Measurements from ENCODE around the gene POLD4. TPM values are rescaled to one million over a fixed set of nuclear protein-coding genes. Genes with fewer than 3 reads are reported as not detected.

Gene POLD4
- total RNA-seq, 2 experiments from 2014 or later: 153 to 171 TPM

DNA sequence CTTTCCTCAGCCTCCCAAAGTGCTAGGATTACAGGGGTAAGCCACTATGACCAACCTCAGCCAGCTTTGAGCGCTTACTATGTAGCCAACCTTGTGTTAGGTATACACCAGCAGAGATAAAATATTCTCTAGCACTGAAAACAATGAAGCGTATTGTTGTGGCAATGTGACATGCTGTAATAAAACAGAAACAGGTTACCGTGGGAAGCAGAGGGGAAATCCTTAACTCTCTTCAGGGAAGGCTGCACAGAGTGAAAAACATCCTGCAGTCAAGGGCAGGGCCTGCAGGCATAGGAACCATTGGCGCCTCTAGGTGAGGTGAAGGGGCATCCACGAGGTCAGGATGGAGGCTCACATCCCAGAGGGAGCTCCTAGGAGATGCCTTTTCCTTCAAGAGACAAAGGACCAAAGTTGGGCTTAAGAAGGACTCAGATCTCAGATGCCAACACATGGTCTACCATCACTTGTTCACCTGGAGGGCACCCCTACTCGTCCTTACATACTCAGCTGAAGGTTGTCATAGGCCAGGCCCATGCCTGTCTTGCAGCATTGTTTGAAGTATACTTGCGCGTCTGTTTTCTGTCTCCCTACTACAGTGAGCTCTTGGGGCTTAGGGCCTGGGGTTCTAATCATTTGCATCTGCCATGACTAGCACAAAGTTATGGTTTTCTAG is 8.0 kb downstream of the POLD4 start:
- Histone ChIP-seq H3K4me2 (ENCODE audit: low read length) (no peak overlapping the region), H3K27ac (ENCODE audit: low read depth, low read length, poor library complexity, severe bottlenecking) (no peak overlapping the region), H2AFZ (ENCODE audit: low read length) (peak overlapping the region; percentile 1; the same call in 1 of the 2 replicates), H3K4me1 (ENCODE audit: insufficient read depth, low read length, poor library complexity, severe bottlenecking) (peaks cover 47% of the 10 kb centered on the region), H3K4me3 (ENCODE audit: low read depth, low read length, poor library complexity, severe bottlenecking) (no peak overlapping the region), H4K20me1 (ENCODE audit: insufficient read depth, low read length) (no peaks in the 10 kb centered on the region), H3K79me2 (ENCODE audit: insufficient read depth, low read depth, low read length) (no peaks in the 10 kb centered on the region), H3K9me3 (ENCODE audit: low read length) (no peaks in the 10 kb centered on the region), H3K36me3 (ENCODE audit: insufficient read depth, low read length) (no peaks in the 10 kb centered on the region), H3K9me2 (ENCODE audit: insufficient read depth, low read length) (no peaks in the 10 kb centered on the region)
- DNase-seq (ENCODE audit: low spot score): no peak
- CTCF ChIA-PET (ENCODE audit: unreplicated experiment): interaction anchor here (1.1 to 2.0 kb wide), 7 partner anchors 9 to 36 kb away, joined by 3 to 11 read pairs (median 4); no protein-coding TSS in a partner anchor
- intact Hi-C loops (cut with micrococcal nuclease; ENCODE audit: unreplicated experiment): no loop called here
- no peak for TF ChIP-seq EZH2phosphoT487 (IDR thresholded peaks at IDR 0.05; ENCODE audit: borderline replicate concordance, low read depth, low read length)
- TF ChIP-seq, protein P1, sequence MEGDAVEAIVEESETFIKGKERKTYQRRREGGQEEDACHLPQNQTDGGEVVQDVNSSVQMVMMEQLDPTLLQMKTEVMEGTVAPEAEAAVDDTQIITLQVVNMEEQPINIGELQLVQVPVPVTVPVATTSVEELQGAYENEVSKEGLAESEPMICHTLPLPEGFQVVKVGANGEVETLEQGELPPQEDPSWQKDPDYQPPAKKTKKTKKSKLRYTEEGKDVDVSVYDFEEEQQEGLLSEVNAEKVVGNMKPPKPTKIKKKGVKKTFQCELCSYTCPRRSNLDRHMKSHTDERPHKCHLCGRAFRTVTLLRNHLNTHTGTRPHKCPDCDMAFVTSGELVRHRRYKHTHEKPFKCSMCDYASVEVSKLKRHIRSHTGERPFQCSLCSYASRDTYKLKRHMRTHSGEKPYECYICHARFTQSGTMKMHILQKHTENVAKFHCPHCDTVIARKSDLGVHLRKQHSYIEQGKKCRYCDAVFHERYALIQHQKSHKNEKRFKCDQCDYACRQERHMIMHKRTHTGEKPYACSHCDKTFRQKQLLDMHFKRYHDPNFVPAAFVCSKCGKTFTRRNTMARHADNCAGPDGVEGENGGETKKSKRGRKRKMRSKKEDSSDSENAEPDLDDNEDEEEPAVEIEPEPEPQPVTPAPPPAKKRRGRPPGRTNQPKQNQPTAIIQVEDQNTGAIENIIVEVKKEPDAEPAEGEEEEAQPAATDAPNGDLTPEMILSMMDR (conservative IDR thresholded peaks at IDR 0.05; ENCODE audit: low read length): no peak
- no TSS peak for BruUV-seq (replicated peaks)
- POLR2A ChIA-PET: interaction anchor here (0.5 to 3.0 kb wide), 4 partner anchors 12 to 329 kb away, joined by 3 to 21 read pairs (median 4); no protein-coding TSS in a partner anchor

DNA sequence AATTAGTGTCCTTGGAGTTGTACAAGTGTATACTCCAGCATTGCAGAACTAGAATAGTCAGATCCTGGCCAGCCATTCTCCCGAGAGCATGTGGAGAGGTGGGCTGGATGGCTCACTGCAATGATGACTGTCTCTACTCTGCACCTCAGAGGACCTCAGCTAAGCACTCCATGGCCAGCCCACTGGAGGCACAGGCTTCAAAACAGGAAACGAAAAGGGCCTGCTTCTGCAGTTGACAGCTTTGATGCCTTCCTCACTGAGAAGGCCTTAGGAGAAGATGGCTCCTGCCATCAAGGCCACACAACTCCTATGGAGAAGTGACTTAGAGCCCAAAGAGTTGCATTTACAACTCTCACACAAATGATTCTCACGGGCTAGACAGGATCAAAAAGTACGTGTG is 9.1 kb downstream of the POLD4 start:
- CTCF ChIA-PET (ENCODE audit: unreplicated experiment): interaction anchor here (2.0 kb wide), 1 partner anchor 11 kb away, joined by 11 read pairs; no protein-coding TSS in a partner anchor
- no peak overlapping the region for H3K4me3 ChIP-seq (ENCODE audit: low read depth, low read length, poor library complexity, severe bottlenecking)
- H3K4me1 ChIP-seq (ENCODE audit: insufficient read depth, low read length, poor library complexity, severe bottlenecking): peaks cover 36% of the 10 kb centered on the region
- TF ChIP-seq EZH2phosphoT487 (IDR thresholded peaks at IDR 0.05; ENCODE audit: borderline replicate concordance, low read depth, low read length): no peak
- TF ChIP-seq, protein P1 (conservative IDR thresholded peaks at IDR 0.05; ENCODE audit: low read length): no peak
- H2AFZ ChIP-seq (ENCODE audit: low read length): no peak overlapping the region
- no peak overlapping the region for H3K27ac ChIP-seq (ENCODE audit: low read depth, low read length, poor library complexity, severe bottlenecking)
- no peaks in the 10 kb centered on the region for H3K36me3 ChIP-seq (ENCODE audit: insufficient read depth, low read length)
- H3K4me2 ChIP-seq (ENCODE audit: low read length): no peak overlapping the region
- POLR2A ChIA-PET: interaction anchor here (0.7 to 3.0 kb wide), 3 partner anchors 9 to 37 kb away, joined by 3 to 21 read pairs (median 14); partner anchors contain the start of gene POLD4
- DNase-seq (ENCODE audit: low spot score): peak; percentile 48
- no peaks in the 10 kb centered on the region for H3K9me3 ChIP-seq (ENCODE audit: low read length)
- no TSS peak for BruUV-seq (replicated peaks)
- H4K20me1 ChIP-seq (ENCODE audit: insufficient read depth, low read length): no peaks in the 10 kb centered on the region
- H3K9me2 ChIP-seq (ENCODE audit: insufficient read depth, low read length): no peaks in the 10 kb centered on the region
- intact Hi-C loops (cut with micrococcal nuclease; ENCODE audit: unreplicated experiment): no loop called here
- no peaks in the 10 kb centered on the region for H3K79me2 ChIP-seq (ENCODE audit: insufficient read depth, low read depth, low read length)

DNA sequence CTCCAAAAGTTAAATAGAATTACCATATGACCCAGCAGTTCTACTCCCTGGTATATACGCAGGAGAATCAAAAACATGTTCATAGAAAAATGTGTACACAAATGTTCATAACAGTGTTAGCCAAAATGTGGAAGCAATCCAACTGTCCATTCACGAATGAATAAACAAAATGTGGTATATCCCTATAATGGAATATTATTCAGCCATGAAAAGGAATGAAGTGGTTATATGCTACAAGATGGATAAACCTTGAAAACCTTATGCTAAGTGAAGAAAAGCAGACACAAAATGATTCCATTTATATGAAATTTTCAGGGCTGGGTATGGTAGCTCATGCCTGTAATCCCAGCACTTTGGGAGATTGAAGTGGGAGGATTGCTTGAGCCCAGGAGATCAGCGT is 16.1 kb downstream of the POLD4 start:
- H3K4me3 ChIP-seq (ENCODE audit: low read depth, low read length, poor library complexity, severe bottlenecking): no peak overlapping the region
- no peak overlapping the region for H3K4me2 ChIP-seq (ENCODE audit: low read length)
- POLR2A ChIA-PET: no interaction called here
- intact Hi-C loops (cut with micrococcal nuclease; ENCODE audit: unreplicated experiment): no loop called here
- BruUV-seq (replicated peaks): no TSS peak
- no peaks in the 10 kb centered on the region for H3K4me1 ChIP-seq (ENCODE audit: insufficient read depth, low read length, poor library complexity, severe bottlenecking)
- no peak for DNase-seq (ENCODE audit: low spot score)
- H3K27ac ChIP-seq (ENCODE audit: low read depth, low read length, poor library complexity, severe bottlenecking): no peak overlapping the region
- TF ChIP-seq, protein P1 (conservative IDR thresholded peaks at IDR 0.05; ENCODE audit: low read length): no peak
- TF ChIP-seq EZH2phosphoT487 (IDR thresholded peaks at IDR 0.05; ENCODE audit: borderline replicate concordance, low read depth, low read length): no peak
- H3K9me3 ChIP-seq (ENCODE audit: low read length): no peaks in the 10 kb centered on the region
- no peaks in the 10 kb centered on the region for H3K79me2 ChIP-seq (ENCODE audit: insufficient read depth, low read depth, low read length)
- no peaks in the 10 kb centered on the region for H4K20me1 ChIP-seq (ENCODE audit: insufficient read depth, low read length)
- CTCF ChIA-PET (ENCODE audit: unreplicated experiment): no interaction called here
- H3K9me2 ChIP-seq (ENCODE audit: insufficient read depth, low read length): no peaks in the 10 kb centered on the region
- H3K36me3 ChIP-seq (ENCODE audit: insufficient read depth, low read length): no peaks in the 10 kb centered on the region
- H2AFZ ChIP-seq (ENCODE audit: low read length): no peak overlapping the region
